Ramos (cell line): ENCODE results near the gene TC2N.

Experiments
- in situ Hi-C: fragments of 300-500 bp; cut with MboI; formaldehyde crosslinking; loops from one replicate; pipeline ENCODE4 v1.14.3; 2022; ENCODE audit warnings: low sequenced_read_pairs; ENCODE audit not compliant: unreplicated experiment

Gene TC2N

DNA sequence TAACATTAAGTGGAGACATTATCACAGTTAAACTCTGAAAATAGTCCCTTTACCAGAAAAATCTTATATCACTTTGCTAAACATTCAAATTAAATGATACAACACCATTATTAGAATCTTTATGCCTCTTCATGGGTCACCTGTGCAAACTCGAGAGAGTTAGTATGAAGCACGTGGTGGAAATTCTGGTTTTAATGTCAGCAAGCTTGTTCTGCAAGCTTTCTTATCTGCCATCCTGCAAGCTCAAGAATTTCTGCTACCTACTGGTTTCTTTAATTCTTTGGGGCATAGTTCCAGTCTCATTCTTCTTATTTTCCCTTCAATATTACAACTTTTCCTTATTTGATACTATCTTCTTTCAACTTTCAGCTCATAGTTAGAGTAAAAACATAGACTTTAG lies 136.3 kb downstream of the TC2N start:
- in situ Hi-C loops = no loop called here

DNA sequence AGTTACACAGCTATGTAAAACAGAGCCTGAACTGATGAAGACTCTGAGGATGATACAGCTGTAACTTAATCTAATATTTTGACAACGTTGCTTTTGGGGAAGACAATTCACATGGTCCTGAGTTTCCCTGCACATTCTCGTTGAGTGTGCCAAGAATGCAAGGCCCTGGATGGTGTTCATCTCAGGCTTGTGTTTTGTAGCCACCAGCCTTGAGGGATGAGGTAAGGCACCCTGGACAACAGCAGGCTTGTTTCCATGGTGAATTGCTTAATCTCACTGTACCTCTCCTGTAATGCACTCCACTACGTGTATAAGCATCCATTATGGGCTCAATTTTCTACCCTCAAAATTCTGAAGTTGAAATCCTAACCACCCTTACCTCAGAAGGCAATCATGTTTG lies 137.6 kb downstream of the TC2N start:
- in situ Hi-C loops = no loop called here
